Stimulated activated CD8-positive, alpha-beta memory T cell treated with anti-CD3 and anti-CD28 coated beads, Interleukin-15, amount 100 ng/mL, for 4 hours (primary cell): Measurements from ENCODE around the gene SHANK3.

Experiments used
- DNase-seq, 2 donors: peaks; one replicate each; pipeline ENCODE4 v3.0.0-alpha.2; 2020; ENCODE audit warnings: low read depth in 2 of 2

The SHANK3 gene

DNA sequence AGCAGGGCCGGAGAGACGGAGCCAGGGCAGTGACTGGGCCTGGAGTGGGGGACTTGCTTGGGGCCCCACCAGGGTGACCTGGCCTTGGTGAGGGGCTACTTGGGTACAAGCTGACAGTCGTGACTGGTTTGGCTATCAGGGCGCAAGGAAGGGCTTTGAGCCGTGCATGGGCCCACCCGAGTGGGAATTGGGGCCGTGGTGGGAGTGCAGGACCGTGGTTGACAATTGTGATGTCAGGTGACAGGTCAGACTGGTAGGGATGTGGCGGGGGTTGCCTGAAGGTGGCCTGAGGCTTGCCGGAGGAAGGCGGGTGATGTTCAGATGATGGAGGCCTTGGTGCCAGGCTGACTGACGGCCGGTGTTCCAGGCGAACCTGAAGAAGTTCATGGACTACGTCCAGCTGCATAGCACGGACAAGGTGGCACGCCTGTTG lies 5.6 kb downstream of the SHANK3 start:
- DNase-seq, result no peak

DNA sequence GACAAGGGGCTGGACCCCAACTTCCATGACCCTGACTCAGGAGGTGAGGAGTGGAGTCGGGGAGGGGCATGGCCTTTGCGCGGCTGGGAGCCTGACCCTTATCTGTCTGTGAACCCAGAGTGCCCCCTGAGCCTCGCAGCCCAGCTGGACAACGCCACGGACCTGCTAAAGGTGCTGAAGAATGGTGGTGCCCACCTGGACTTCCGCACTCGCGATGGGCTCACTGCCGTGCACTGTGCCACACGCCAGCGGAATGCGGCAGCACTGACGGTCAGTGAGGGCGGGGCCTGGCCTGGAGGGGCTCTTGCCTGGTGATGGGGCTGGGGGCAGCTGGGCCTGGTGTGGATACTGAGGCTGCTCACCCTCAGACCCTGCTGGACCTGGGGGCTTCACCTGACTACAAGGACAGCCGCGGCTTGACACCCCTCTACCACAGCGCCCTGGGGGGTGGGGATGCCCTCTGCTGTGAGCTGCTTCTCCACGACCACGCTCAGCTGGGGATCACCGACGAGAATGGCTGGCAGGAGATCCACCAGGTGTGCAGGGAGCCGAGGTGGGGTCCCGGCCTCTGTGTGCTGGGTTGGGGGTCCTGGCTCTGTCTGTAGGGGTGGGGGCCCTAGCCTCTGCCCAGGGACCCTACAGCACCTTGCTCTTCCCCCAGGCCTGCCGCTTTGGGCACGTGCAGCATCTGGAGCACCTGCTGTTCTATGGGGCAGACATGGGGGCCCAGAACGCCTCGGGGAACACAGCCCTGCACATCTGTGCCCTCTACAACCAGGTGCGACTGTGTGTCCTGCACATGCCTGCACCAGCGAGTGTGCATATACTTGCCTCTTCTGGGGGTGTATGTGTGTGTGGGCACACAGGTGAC lies 6.3 kb downstream of the SHANK3 start:
- no peak for DNase-seq

DNA sequence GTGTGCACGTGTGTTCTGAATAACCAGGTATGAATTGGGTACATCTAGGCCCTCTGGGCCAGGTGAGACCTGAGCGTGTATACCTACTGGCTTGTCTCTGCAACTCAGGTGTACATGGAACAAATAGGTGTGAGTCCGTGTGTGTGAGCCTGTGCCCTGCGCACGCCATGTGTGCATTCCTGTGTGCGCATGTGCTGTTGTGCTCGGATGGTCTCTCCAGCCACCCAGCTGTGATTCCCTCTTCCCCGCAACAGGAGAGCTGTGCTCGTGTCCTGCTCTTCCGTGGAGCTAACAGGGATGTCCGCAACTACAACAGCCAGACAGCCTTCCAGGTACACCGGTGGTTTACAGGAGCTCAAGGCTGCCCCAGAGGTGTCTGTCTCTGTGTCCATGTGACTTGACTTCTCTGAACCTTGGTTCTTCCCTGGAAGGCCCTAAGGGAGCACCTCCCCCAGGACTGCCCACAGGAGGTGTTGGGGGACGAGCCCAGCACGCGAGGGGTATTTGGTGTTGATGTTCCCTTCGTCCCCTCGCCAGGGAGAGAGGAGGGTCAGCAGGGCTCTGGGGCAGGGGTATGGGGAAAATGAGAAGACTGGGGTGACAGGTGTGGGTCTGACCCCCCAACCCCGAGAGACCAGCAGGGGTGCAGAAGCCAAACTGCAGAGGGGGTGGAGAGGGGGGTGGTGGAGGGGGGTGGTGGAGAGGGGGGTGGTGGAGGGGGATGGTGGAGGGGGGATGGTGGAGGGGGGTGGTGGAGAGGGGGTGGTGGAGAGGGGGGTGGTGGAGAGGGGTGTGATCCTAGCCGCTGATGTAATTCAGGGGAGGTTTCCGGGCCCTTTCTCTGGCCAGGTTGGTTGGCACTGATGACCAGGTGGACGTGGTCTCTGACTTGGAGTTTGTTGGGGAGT lies 10.7 kb downstream of the SHANK3 start:
- DNase-seq, result no peak

- DNase-seq, result no peak
Measured at GRCh38 chr22:50683994-50684371, 11.4 kb downstream of the SHANK3 start.

- DNase-seq, result no peak
Measured at GRCh38 chr22:50684501-50684900, 11.9 kb downstream of the SHANK3 start.

DNA sequence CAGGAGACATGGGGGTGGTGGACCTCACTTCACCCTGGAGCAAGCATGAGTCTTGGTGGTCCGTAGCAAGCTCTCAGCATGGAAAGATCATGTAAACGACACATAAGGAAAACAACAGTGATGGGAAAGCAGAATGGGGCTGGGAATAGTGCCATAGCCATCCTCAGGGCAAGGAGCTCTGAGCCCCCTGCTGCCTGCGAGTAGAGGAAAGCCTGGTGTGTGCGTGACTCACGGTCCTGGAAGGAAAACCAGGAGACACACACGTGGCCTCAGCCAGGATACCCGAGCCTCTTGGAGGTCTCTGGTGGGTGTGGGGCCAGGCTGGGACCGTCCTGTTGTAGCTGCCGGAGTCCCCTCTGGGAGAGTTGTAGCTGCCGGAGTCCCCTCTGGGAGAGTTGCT lies 12.4 kb downstream of the SHANK3 start:
- no peak for DNase-seq

GRCh38 chr22:50686794-50687193 lies 14.2 kb downstream of the SHANK3 start:
- DNase-seq, result no peak

- DNase-seq, result no peak
Measured at GRCh38 chr22:50687829-50688228, 15.2 kb downstream of the SHANK3 start.

DNA sequence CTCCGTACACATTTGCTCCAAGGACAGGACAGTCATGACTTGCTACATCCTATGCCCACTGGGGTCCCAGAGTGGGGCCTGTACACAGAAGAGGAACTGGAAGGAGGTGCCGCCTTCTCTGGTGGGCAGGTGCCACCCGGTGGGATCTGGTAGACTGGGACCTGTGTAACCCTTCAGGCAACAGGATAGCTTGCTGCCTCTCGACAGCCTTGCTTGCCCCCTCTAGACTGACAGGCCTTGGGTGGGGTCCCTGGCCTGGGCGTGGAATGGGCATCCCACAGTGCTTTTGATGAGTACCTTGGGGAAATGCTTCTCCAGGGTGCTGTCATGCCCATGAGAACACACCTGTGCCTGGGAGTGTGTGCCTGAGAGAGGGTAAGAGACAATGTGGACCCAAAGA lies 15.8 kb downstream of the SHANK3 start:
- DNase-seq, result no peak

DNA sequence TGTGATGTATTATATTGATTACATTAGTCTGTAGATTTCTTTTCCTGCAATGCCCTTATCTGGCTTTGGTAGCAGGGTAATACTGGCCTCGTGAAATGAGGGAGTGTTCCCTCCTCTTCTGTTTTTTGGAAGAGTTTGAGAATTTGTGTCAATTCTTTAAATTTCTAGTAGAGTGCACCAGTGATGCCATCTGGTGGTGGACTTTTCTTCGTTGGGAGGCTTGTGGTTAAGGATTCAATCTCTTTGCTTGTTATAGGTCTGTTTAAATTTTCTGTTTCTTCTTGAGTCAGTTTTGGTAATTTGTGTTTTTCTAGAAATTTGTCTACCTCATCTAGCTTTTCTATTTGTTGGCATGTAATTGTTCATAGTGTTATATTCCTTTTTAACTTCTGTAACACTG lies 18.9 kb downstream of the SHANK3 start:
- no peak for DNase-seq

DNA sequence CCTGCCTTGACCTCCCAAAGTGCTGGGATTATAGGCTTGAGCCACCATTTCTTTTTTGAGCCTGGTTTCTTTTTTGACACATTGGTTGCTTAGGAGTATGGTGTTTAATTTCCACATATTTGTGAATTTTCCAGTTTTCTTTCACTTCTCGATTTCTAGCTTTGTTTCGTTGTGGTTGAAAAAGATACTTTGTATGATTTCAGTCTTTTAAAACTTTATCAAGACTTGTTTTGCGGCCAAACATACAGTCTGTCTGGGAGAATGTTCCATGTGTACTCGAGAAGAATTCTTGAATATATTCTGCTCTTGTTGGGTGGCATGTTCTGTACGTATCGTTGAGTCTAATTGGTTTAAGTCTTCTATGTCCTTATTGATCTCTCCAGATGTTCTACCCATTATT lies 20.8 kb downstream of the SHANK3 start:
- DNase-seq, result no peak

DNA sequence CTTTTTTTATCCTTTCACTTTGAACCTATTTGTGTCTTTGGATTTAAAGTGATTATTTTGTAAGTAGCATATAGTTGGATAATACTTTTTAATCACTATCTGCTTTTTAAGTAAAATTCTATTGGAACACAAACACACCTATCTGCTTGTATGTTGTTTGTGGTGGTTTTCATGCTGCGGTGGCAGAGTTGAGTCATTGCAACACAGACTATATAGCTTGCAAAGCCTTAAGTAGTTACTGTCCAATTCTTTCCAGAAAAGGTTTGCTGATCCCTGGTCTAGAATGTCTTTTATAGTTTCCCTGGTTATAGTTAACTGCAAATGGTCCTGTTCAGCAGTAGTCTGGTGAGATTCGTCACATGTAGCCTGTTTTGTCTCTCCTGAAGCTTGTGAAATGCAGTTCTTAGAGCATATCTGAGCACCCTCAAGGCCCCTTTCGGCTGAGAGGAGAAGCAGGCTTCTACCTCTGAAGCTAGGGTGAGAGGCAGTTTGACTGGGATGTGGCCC lies 21.5 kb downstream of the SHANK3 start:
- DNase-seq, result no peak

DNA sequence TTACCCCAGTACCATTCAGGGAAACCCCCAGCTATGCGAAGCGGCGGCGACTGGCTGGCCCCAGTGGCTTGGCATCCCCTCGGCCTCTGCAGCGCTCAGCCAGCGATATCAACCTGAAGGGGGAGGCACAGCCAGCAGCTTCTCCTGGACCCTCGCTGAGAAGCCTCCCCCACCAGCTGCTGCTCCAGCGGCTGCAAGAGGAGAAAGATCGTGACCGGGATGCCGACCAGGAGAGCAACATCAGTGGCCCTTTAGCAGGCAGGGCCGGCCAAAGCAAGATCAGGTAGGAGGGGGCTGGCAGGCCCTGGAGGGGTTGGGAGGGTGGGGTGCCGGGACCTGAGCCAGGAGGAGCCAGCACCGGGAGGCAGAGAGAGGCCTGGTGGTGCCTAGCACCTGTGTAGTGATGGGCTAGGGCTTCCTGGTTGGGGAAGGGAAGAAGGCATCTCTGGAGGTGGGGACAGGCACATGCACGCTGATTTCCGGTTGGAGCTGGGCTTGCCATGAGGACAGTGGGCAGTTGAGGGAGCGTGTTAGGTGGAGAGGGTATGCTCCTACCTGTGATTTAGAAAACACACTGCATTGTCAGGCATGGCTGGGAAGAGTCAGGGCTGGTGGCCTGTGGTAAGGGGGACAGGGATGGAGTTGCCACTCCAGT lies 22.3 kb downstream of the SHANK3 start:
- no peak for DNase-seq

DNA sequence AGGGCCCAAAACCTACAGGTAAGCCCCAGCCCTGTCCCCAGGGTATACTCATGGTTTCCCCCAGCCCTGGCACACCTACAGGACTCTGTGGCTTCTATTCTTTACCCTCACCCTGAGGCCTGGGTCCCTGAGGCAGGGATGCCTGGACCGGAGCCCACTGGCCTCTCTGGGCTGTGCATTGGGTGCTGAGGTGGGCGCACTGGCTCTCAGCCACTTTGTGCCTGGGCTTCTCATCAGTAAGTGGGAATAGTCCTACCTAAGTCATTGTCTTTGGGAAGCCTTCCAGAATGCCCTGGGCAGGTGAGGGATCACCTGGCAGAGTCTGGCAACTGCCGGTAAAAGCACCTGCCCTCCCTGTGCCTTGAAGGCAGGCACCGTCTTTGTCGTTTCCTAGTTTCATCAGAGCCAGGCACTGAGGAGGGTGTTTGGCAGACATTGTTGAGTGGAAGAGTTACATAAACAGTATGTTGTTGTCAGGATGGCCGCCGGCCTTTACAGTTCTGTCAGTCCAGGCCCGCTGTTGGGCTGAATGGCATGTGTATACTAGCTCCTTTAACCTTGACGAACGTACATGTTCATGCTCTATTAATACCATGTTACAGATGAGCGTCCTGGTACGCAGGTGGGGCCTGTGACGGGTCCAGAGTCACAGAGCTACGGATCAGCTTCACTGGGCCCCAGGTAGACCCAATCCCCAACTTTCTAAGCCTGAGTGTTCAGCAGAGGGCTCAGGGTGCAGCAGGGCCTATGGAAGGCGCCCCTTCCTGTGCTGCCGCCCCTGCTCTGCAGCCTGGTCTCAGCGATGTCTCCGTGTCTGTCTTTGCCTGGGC lies 23.0 kb downstream of the SHANK3 start:
- DNase-seq, result no peak

GRCh38 chr22:50696251-50696798 lies 23.7 kb downstream of the SHANK3 start:
- DNase-seq, result no peak

DNA sequence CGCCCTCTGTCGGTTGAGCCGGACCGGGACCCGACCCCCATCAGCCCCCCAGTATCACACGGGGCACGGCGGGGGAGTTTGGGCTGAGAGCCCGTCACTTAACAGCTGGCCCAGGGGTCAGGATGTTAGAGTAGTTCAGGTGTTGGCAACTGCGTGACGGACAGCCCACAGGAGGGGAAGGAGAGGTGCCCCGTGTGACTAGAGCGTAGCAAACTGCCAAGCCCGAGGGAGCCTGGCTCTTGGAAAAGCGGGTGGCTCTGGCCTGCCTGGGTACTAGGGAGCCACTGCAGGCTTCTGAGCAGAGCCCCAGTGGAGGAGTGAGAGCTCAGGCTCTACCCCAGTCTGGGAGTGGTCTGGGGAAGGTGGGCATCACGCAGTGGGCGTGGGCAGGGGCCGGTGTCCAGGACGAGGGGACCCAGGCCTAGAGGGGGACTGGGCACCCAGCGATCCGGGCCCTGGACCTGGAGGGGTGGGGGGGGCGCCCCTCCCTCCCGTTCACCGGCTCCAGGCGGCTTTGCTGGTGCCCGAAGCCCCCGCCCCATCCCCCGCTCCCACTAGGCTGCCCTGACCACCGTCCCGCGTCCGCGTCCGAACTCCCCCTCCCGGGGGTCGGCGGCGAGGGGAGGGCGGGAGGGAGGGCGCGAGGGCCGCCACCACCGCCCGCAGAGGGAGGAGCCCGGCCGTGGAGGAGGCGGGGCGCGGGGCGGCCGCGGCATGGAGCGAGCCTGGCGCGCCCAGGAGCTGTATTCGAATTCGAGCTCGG lies 24.4 kb downstream of the SHANK3 start:
- no peak for DNase-seq

- DNase-seq, result no peak
Measured at GRCh38 chr22:50697667-50698506, 25.3 kb downstream of the SHANK3 start.

DNA sequence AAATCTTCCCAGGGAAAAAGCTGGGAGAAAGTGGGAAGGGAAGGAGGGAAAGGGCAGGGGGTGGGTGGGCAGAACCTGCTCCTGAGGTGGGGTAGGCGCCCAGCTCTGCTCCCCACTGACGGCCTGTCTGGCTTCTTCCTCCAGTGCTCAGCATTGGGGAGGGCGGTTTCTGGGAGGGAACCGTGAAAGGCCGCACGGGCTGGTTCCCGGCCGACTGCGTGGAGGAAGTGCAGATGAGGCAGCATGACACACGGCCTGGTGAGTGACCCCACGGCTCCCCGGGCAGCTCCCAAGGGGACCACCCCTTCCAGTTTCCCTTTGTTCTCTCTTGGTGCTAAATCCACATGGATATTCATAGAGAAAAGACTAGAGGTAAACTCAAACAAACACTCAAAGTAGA lies 25.9 kb downstream of the SHANK3 start:
- DNase-seq, result no peak
